Inflammatory macrophage treated with lipopolysaccharide for 4 hours (primary cell): ENCODE data around the gene VMO1.

ENCODE experiments used
- DNase-seq: peaks from one replicate; pipeline ENCODE4 v3.0.0-alpha.2; 2020

VMO1 gene

DNA sequence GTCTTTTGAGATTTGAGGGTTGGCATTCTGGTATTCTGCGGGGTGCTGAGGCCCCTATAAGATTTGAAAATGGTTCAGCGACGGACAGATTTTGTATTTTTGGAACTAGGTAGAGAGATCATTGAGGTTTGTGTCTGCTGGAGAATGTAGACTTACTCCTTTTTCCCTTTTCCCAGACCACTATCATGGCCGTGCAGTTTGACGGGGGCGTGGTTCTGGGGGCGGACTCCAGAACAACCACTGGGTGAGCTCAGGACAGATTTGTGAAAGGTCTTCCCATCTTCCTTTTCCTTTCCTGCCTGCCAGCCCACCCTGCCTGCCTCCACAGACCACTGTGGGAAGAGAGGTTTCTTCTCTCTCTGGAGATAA lies 10.4 kb upstream of the VMO1 start:
- DNase-seq, result peak; percentile 51

DNA sequence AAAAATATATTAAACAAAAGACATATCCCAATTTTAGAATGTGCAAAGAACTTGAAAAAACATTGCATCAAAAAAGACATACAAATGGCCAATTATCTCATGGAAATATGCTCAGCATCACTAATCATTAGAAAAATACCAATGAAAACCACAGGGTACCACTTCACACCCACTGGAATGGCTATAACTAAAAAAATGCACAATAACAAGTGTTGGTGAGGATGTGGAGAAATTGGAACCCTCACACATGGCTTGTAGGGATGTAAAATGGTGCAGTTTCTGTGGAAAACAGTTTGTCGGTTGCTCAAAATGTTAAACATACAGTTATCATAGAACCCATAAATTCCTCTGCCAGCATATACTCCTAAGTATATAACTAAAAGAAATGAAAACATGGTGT lies 9.0 kb upstream of the VMO1 start:
- DNase-seq, result no peak

DNA sequence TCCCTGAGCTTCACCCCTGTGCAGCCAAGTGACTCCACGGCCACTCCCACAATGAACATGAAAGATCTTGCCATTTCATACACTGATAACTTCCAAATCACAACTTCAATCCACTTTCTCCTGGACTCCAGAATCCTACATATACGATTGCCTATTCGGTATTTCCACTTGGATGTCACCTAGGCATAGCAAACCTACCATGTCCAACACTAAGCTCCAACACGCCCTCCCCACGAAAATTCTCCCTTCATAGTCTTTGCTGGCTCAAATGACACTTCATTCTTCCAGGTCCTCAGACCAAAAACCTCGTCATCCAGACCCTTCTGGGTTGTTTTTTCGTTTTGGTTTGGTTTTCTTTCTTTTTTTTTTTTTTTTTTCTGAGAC lies 4.5 kb upstream of the VMO1 start:
- DNase-seq, result no peak

DNA sequence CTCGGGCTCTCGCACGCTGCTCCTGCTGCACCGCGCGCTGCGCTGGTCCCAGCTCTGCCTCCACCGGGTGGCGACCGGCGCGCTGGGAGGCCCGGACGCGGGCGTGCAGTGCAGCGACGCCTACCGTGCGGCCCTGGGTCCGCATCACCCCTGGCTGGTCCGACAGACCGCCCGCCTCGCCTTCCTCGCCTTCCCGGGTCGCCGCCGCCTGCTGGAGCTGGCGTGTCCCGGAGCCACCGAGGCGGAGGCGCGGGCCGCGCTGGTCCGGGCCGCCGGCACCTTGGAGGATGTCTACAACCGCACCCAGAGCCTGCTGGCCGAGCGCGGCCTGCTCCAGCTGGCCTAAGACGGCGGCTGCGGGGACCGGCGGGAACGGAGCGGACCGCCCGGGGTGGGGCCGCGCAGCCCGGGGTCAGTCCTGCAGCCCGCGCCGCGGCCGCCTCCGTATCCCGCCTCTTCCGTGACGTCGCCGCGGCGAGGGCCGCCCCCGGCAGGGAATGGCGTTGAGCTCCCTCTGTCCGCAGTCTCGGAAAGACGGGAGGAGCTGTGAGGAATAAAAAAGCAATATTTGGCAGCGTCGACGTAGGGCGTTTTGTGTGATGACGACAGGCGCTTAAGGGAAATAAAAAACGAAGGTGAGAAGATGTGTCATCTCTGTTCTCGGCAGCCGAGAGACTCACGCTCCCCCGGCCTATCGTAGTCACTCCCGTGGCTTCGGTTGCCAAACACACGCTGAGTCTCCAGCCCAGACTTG lies 4.0 kb upstream of the VMO1 start:
- peak; percentile 88 for DNase-seq

DNA sequence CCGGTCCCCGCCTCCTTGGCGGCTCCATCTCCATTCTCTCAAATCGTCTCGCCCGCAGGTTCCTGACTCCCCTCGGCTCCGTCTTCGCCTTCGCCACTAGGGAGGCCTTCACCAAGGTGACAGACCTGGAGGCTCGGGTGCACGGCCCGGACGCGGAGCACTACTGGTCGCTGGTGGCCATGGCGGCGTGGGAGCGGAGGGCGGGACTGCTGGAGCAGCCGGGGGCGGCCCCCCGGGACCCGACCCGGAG lies 3.5 kb upstream of the VMO1 start:
- DNase-seq, result no peak

DNA sequence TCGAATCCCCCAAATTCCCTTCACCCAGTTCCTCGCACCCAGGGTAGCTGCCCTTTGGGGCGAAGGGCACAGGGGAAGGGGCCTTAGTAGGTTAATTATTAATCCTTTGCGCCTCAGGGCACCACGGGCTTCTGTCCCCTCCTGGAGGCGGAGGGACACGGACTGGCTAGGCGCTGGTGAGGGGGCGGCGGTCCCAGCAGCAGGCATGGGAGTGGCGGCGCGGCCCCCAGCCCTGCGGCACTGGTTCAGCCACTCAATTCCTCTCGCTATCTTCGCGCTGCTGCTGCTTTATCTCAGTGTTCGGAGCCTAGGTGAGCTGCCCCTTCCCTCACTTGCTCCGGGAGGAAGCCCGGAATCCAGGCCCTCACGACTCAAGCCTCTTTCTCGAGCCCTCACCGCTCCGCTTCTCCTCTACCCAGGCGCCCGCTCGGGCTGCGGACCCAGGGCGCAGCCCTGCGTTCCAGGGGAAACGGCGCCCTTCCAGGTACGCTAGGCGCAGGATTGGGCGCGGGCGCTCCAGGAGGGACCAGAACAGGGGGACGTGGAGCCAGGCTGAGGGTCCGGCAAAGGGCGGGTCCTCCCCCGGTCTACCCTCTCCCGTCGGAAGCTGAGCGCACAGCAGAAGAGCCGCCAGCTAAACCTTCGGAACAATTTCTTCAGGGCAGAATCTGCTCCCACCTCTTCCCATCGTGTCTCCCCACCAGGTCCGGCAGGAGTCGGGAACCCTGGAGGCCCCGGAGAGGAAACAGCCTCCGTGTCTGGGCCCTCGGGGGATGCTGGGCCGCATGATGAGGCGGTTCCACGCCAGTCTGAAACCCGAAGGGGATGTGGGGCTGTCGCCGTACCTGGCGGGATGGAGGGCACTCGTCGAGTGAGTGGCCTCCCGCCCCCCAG lies 2.9 kb upstream of the VMO1 start, which contains the start of gene GLTPD2:
GLTPD2 (plus strand) TSS at position 158 of the 894 bp plus-strand sequence; CDS start at position 206, 48 bp downstream.
- DNase-seq, result no peak

DNA sequence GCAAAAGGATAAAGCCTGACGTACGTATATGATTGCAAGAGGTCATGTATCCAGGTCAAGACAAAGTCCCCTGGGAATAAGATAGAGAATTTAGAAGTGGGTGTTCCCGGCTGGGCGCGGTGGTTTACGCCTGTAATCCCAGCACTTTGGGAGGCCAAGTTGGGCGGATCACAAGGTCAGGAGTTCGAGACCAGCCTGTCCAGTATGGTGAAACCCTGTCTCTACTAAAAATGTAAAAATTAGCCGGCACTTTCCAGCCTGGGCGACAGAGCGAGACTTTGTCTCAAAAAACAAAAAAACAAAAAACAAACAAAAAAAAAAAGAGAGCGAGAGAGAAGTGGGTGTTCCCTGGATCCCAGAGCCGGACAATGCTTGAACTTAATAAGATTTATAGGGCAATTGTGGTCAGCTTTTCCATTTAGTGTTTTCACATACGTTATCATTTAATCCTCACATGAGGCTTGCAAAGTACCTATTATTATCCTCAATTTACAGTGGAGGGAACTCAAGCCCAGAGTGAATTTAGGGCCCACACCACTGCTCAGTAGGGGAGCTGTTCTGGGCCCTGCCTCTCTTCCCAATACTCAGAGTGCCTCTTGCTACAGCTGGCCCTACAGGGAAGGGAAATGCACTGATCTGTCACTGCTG lies 2.1 kb upstream of the VMO1 start:
- DNase-seq, result no peak

DNA sequence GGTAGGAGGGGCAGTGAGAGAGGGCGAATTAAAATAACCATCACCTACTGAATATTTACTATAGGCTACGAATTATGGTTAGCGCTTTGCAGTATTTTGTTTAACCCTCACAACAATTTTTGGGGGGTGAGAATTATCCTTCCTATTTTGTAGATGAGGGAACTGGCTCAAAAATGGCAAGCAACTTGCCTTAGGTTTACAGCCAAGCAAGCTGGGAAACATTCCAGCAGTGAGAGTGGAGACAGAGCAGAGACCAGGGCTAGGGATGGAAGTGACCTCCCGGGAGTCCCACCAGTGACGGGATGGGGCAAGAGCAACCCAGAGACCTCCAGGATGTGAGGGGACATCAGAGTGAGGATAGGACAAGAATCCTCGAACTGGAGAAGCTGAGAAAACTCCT lies 352 bp upstream of the VMO1 start:
- DNase-seq, result no peak

DNA sequence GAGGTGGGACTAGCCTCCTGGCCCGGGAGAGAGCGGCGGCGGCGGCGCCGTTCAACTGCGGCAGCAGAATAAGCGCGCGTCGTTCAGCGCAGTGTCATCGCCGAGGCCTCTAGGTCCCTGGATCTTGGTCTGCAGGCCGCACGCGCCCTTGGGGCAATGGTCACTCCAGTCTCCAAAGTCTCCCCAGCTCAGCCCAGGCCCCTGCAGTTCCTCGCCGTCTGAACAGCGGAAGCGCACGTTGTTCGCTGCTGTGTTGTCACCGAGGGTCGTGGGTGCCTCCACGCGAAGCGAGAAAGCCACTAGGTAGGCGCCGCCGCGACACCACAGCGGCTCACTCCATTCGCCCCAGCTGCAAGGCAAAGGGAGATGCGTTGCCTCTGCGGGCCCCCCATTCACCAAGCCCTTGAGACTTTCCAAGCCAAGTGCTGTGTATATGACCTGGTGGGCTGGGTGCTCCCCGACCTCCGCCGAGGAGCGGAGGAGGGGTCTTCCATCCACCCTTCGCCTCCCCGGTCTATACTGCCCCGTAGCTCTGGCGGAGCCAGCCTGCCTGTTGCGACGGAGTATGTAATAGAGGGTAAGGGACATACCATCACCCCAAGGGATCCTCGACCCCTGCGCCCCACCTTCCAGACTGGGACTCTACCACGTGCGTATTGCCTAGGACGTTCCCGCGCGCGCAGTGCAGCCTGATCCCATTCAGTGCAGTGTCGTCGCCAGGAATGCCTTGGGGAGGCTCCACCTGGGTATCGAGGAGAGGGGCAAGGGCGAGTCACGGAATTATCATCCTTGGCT lies 656 bp downstream of the VMO1 start:
- peak; percentile 9 for DNase-seq

DNA sequence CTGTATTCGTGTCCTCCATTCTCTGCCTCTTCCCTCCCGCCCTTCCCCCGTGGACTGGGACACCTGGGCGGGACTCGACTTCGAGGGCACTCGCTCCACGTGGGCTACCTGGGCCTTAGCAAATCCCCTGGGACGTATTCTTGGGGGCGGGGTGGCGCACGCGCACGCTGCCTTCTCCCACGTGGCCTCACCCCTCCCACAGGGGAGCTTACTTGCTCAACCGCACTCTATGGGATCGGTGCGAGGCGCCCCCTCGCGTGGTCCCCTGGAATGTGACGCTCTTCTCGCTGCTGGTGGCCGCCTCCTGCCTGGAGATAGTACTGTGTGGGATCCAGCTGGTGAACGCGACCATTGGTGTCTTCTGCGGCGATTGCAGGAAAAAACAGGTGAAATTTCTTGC lies 3.5 kb downstream of the VMO1 start:
- DNase-seq, result peak; percentile 62

DNA sequence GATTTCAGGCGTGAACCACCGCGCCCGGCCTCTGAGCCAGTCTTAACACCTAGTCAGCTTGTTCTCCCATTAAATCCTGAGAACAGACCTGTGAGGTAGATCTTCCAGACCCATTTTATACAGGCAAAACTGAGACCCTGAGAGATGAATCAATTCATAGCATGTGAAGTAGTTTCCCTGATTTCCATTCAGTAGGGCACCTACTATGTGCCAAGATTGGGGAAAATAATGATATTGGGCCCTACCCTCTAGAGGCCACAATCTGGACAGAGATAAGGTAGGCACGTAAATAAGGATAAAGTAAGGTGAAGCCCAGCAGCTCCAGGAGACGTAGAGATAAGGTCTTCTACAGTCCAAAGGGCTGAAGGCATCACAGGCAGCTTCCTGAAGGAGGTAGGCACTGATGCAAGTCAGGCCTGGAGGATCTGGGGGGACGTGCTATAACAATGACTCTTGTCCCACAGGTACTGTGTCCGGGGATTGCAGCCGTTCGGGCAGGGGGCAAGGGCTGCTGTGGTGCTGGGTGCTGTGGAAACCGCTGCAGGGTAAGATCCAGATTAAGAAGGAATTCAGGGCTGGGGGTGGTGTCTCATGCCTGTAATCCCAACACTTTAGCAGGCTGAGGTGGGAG lies 5.7 kb downstream of the VMO1 start:
- no peak for DNase-seq

DNA sequence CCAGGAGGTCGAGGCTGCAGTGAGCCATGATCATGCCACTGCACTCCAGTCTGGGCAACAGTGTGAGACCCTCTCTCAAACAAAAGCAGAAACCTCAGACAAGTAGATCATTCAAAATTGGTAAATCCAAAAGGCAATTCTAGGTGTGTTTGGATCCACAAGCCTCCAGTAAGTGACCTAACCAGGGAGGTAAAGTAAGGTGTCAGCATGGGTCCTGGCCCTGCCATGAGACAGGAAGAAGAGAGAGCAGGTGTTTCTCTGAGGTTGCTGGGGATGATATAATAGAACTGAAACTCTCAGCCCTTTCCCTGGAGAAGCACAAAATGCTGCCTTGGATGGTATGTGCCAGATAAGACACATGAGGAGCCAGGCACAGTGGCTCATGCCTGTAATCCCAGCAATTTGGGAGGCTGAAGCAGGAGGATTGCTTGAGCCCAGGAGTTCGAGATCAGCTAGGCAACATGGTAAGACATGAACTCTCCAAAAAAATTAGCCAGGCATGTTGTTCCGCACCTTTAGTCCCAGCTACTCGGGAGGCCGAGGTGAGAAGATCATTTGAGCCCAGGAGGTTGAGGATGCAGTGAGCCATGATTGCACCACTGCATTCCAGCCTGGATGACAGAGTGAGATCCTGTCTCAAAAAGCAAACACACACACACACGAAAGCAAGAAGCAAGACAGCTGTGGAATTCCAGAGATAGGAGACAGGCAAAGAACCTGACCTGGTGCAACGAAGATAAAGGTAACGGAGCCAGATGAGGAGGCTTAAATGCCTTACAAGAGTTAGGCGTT lies 8.0 kb downstream of the VMO1 start:
- no peak for DNase-seq

DNA sequence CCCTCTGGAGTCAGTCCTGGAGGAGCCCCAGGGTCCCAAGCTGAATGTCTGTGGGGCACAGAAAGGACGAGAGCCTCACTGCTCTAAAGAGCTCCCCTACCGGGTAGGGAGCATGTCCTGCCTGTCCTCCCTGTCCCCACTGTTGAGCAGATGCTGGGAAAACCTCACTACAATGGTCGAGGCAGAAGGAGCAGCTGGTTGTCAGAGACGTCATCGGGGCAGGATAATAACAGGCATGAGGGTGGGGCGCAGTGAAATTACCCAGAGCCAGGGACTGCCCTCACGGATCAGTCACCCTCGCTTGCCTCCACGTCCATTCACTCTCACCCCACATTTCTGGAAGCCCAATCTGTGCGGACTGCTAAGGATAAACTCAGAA lies 13.9 kb downstream of the VMO1 start:
- DNase-seq, result no peak

DNA sequence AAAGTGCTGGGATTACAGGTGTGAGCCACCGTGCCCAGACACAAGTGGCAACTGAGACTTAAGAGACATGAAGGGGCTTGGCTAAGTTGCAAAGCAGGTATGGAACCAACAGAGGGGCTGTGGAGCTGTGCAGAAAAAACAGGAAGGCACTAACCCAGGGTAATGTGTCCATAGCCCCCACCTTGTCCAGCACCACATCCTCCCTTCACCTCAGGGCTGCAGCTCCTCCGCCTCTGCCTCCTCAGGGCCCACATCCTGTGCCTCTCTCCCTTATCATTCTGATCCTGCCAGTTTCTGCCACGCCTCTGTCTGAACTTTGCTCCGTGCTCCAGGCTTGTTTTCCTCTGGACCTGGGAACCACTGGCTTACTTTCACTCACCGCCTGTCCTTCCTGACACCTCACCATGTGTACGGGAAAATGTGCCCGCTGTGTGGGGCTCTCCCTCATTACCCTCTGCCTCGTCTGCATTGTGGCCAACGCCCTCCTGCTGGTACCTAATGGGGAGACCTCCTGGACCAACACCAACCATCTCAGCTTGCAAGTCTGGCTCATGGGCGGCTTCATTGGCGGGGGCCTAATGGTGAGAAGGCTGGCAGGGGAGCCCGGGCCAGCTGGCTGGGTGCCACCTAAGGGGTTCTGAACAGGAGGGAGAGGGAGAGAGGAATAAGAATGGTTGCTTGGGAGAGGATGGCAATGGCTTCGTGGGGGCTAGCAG lies 14.5 kb downstream of the VMO1 start, which contains the start of gene TM4SF5:
TM4SF5 (plus strand) TSS at position 368 of the 716 bp plus-strand sequence; CDS start at position 405, 37 bp downstream.
- DNase-seq, result no peak

DNA sequence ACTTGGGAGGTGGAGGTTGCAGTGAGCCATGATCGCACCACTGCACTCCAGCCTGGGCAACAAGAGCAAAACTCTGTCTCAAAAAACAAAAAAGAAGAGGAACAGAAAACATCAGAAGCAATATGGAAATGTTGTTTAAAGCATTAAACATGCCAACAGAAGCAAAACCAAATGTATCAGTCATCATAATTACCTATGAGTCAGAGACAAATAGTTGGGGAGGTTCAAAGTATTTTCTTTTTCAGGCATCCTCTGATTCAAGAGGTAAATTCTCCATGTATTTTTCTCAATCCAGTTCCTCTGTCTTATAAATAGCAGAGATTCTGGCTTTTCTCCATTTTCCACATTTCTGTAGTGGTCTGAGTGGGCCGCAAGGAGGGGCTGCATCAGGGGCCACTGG lies 16.5 kb downstream of the VMO1 start:
- DNase-seq, result peak; percentile 53

DNA sequence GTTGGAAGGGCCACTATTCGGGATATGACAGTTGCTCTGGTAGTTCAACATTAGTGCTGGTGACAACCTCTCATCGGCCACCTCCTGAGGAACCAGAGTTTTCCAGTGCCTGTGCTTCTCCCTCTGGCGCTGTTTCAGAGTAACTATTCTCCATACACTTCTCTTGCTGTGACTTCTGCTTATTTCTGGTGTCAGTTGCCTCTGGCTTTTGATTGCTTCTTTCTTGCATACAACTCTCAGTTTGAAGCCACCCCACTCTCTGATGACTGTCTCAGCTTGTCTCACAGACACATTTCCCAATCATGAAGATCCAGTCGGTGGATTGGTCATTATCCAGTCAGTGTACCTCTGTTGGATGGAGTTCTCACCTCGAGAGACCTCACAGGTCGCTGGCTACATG lies 17.9 kb downstream of the VMO1 start:
- DNase-seq, result peak; percentile 95

DNA sequence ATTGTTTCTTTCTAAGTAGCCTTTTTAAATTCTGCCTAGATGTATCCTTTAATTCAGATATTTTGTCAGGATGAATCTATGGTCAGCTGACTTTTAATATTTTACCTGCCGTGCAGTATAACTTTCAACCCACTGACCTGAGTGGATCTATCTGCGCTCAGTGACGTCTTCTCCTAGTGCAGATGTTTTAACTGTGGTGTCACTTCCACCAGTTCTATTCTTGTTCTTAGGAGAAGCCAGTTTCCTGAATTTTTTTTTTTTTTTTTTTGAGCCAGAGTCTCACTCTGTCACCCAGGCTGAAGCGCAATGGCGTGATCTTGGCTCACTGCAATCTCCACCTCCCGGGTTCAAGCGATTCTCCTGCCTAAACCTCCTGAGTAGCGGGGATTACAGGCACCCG lies 19.4 kb downstream of the VMO1 start:
- DNase-seq, result peak; percentile 85

DNA sequence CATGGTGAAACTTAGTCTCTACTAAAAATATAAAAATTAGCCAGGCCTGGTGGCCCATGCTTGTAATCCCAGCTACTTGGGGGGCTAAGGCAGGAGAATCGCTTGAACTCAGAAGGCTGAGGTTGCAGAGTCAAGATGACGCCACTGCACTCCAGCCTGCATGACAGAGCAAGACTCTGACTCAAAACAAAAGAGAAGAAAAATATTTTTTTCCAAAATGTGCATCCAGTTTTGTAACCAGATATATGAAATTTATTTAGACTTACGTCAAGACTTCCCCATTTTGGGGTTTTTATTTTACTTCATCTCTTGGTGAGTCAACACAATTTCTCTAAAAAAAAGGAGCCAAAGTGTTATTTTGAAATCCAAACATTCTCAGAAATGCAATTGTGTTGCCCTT lies 20.0 kb downstream of the VMO1 start:
- peak; percentile 99 for DNase-seq

DNA sequence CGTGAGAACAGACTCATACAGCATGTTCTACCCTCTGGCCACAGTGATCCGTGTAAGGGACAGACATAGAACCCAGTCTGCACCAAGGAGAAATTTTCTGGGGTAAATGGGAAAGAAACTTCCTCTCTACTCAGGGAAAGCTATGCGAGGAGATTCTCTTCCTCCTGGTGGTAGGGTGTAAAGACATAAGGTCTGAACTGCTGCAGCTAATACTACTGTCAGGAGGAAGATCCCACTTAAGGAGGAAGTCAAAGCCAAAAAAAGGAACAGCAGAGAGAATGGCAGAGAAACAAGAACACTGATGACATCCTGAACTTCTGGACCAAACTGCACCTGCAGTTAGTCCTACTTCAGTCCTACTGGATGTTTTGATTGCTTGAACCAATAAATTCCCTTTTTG lies 21.6 kb downstream of the VMO1 start:
- DNase-seq, result peak; percentile 90

DNA sequence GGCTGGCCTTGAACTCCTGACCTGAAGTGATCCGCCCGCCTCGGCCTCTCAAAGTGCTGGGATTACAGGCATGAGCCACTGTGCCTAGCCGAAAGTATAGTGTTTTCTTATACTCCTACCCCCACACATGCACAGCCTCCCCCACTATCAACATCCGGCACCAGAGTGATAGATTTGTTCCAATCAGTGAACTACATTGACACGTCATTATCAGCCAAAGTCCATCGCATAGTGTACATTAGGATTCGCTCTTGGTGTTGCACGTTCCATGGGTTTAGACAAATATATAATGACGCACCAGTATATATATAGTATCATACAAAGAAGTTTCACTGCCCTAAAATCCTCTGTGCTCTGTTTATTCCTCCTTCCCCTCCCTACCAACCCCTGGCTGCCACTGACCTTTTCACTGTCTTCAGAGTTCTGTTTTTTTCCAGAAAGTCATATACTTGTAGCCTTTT lies 26.4 kb downstream of the VMO1 start:
- DNase-seq, result peak; percentile 92

DNA sequence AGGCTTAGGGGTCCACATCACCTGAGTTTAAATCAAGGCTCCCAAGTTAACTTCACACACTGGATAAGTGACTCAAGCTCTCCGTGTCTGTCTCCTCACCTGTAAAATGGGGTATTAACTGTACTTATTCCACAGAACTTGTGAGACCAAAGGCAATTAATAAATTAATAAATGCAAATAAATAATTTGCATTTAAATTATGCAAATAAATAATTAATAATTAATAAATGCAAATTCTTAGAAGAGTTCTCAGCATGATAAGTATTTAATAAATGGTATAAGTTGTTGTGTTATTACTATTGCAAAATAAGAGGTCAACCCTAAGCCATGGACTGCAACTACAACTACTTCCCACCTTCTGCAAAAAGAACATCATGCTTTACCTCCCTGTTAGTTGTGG lies 32.8 kb downstream of the VMO1 start:
- no peak for DNase-seq
